ENCODE measurements around the gene QRICH2.
"Not testable (repeated sequence)": the region's sequence is repeated elsewhere in the genome, so short reads cannot be mapped to it uniquely, and the experiment has no call there.

QRICH2 gene

GRCh38 chr17:76350463-76350862 is 42.4 kb upstream of the QRICH2 start:
- Histone ChIP-seq H3K4me1 (ENCODE audit: control insufficient read depth, insufficient read depth, low read length) (no peaks in the 10 kb centered on the region), H3K36me3 (ENCODE audit: control insufficient read depth, insufficient read depth, low read length) (peaks cover 4% of the 10 kb centered on the region), H3K4me3 (ENCODE audit: insufficient read depth, low read depth, low read length) (no peak overlapping the region), H3K9me3 (ENCODE audit: control insufficient read depth, low read length) (no peaks in the 10 kb centered on the region), H3K27ac (ENCODE audit: insufficient read depth, low read depth, low read length, poor library complexity, severe bottlenecking) (no peak overlapping the region), H3K27me3 (ENCODE audit: control insufficient read depth, insufficient read depth, low read length, poor library complexity, severe bottlenecking) (no peaks in the 10 kb centered on the region)
- WGBS, 2 experiments = 96 to 97% methylated on average over 5 of the region's 5 CpGs

DNA sequence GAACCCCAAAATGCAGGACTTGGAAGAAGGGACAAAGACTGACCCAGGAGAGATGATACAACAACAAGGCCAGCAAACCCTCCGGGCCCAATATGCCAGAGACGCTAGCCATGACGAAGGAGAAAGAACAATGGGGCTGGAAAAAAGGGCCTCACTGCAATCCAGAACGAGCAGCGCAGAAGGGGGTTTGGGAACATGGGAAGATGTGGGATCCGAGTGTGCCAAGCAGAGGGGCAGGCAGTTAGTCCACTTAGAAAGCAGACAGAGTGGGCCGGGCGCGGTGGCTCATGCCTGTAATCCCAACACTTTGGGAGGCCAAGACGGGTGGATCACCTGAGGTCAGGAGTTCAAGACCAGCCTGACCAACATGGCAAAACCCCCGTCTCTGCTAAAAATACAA is 38.9 kb upstream of the QRICH2 start:
- H3K4me3 ChIP-seq (ENCODE audit: insufficient read depth, low read depth, low read length); H3K27ac ChIP-seq (ENCODE audit: insufficient read depth, low read depth, low read length, poor library complexity, severe bottlenecking); H3K9me3 ChIP-seq (ENCODE audit: control insufficient read depth, low read length); H3K4me1 ChIP-seq (ENCODE audit: control insufficient read depth, insufficient read depth, low read length); H3K27me3 ChIP-seq (ENCODE audit: control insufficient read depth, insufficient read depth, low read length, poor library complexity, severe bottlenecking): not testable (repeated sequence)
- H3K36me3 ChIP-seq (ENCODE audit: control insufficient read depth, insufficient read depth, low read length) = peaks cover 10% of the 10 kb centered on the region
- 95% methylated on average over 11 of the region's 11 CpGs for WGBS, 2 experiments

DNA sequence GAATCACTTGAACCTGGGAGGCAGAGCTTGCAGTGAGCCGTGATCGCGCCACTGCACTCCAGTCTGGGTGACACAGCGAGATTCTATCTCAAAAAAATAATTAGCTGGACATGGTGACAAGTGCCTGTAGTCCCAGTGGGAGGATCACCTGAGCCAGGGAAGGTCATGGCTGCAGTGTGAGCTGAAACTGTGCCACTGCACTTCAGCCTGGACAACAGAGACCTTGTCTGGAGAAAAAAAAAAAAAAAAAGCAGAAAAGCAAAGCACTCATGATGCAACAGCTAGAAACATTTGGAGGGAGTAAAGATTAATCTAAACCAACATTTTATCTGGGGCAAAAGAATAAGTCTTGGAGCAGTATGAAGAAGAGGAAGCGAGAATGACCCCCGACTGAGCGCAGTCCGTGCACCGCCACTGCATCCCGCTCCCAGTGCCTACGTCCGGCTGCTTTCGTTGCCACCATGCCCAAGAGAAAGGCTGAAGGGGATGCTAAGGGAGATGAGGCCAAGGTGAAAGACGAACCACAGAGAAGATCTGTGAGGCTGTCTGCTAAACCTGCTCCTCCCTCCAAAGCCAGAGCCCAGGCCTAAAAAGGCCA is 37.4 kb upstream of the QRICH2 start:
- Histone ChIP-seq H3K4me1 (ENCODE audit: control insufficient read depth, insufficient read depth, low read length) (no peaks in the 10 kb centered on the region), H3K4me3 (ENCODE audit: insufficient read depth, low read depth, low read length) (no peak overlapping the region), H3K27ac (ENCODE audit: insufficient read depth, low read depth, low read length, poor library complexity, severe bottlenecking) (no peak overlapping the region), H3K27me3 (ENCODE audit: control insufficient read depth, insufficient read depth, low read length, poor library complexity, severe bottlenecking) (no peaks in the 10 kb centered on the region), H3K36me3 (ENCODE audit: control insufficient read depth, insufficient read depth, low read length) (peaks cover 13% of the 10 kb centered on the region), H3K9me3 (ENCODE audit: control insufficient read depth, low read length) (no peaks in the 10 kb centered on the region)
- WGBS, 2 experiments = 93 to 95% methylated on average over 14 of the region's 14 CpGs

DNA sequence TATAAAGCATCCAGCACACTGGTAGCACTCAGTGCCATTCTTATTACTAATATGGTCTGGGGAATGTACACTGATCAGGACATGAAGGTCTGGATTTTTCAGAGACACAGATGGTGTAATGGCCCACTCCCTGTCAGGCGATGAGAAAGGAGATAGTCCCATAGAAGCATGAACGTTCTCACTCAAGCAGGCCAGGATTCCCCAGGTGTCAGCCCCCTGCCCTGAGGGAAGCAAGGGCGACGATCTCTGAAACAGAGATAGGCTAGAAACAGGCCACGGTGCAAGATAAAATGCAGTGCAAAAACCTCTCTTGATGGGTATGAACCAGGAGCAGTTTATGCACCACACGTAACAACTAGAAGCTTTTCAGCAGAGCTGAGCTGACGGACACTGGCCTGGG is 35.0 kb upstream of the QRICH2 start:
- 96 to 97% methylated on average over 7 of the region's 7 CpGs for WGBS, 2 experiments
- Histone ChIP-seq H3K4me3 (ENCODE audit: insufficient read depth, low read depth, low read length) (no peak overlapping the region), H3K9me3 (ENCODE audit: control insufficient read depth, low read length) (no peaks in the 10 kb centered on the region), H3K27me3 (ENCODE audit: control insufficient read depth, insufficient read depth, low read length, poor library complexity, severe bottlenecking) (no peaks in the 10 kb centered on the region), H3K36me3 (ENCODE audit: control insufficient read depth, insufficient read depth, low read length) (peaks cover 13% of the 10 kb centered on the region), H3K27ac (ENCODE audit: insufficient read depth, low read depth, low read length, poor library complexity, severe bottlenecking) (no peak overlapping the region), H3K4me1 (ENCODE audit: control insufficient read depth, insufficient read depth, low read length) (no peaks in the 10 kb centered on the region)

GRCh38 chr17:76341301-76341700 is 33.2 kb upstream of the QRICH2 start:
- WGBS, 2 experiments = 88 to 93% methylated on average over 6 of the region's 6 CpGs
- H3K9me3 ChIP-seq (ENCODE audit: control insufficient read depth, low read length) = no peaks in the 10 kb centered on the region
- no peaks in the 10 kb centered on the region for H3K4me1 ChIP-seq (ENCODE audit: control insufficient read depth, insufficient read depth, low read length)
- peaks cover 9% of the 10 kb centered on the region for H3K36me3 ChIP-seq (ENCODE audit: control insufficient read depth, insufficient read depth, low read length)
- no peaks in the 10 kb centered on the region for H3K27me3 ChIP-seq (ENCODE audit: control insufficient read depth, insufficient read depth, low read length, poor library complexity, severe bottlenecking)
- no peak overlapping the region for H3K27ac ChIP-seq (ENCODE audit: insufficient read depth, low read depth, low read length, poor library complexity, severe bottlenecking)
- H3K4me3 ChIP-seq (ENCODE audit: insufficient read depth, low read depth, low read length) = no peak overlapping the region

GRCh38 chr17:76337413-76337777 is 29.3 kb upstream of the QRICH2 start:
- Histone ChIP-seq H3K4me3 (ENCODE audit: insufficient read depth, low read depth, low read length) (no peak overlapping the region), H3K27me3 (ENCODE audit: control insufficient read depth, insufficient read depth, low read length, poor library complexity, severe bottlenecking) (no peaks in the 10 kb centered on the region), H3K9me3 (ENCODE audit: control insufficient read depth, low read length) (no peaks in the 10 kb centered on the region), H3K4me1 (ENCODE audit: control insufficient read depth, insufficient read depth, low read length) (no peaks in the 10 kb centered on the region), H3K27ac (ENCODE audit: insufficient read depth, low read depth, low read length, poor library complexity, severe bottlenecking) (no peak overlapping the region), H3K36me3 (ENCODE audit: control insufficient read depth, insufficient read depth, low read length) (peaks cover 7% of the 10 kb centered on the region)
- 91 to 94% methylated on average over 6 of the region's 6 CpGs for WGBS, 2 experiments

DNA sequence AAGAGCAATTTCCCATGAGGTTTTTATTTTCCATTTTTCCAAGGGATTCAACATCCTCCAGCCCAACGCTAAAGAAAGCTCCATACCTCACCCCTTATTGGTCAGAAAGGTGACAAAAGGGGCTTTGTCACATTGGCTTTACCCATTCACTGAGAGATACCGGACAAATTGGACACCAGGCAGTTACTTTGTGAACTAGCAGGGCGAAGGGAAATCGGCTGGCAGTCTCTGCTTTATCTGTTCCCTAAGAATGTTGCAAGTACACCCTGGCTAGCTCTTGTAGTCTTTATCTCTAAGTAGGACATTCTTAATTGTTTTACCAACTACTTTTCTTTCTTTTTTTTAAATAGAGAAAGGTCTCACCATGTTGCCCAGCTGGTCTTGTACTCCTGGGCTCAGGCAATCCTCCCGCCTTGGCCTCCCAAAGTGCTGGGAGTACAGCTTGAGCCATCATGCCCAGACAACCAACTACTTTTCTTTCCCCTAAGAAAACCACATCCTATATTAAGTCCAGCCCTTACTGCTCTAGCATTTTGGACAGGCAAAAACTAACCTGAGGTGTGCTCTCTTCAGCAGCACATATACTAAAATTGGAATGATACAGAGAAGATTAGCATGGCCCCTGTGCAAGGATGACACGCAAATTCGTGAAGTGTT is 28.8 kb upstream of the QRICH2 start:
- Histone ChIP-seq H3K4me1 (ENCODE audit: control insufficient read depth, insufficient read depth, low read length) (no peaks in the 10 kb centered on the region), H3K4me3 (ENCODE audit: insufficient read depth, low read depth, low read length) (no peak overlapping the region), H3K36me3 (ENCODE audit: control insufficient read depth, insufficient read depth, low read length) (peaks cover 2% of the 10 kb centered on the region), H3K27me3 (ENCODE audit: control insufficient read depth, insufficient read depth, low read length, poor library complexity, severe bottlenecking) (no peaks in the 10 kb centered on the region), H3K9me3 (ENCODE audit: control insufficient read depth, low read length) (no peaks in the 10 kb centered on the region), H3K27ac (ENCODE audit: insufficient read depth, low read depth, low read length, poor library complexity, severe bottlenecking) (peak overlapping the region; percentile 36)
- WGBS, 2 experiments = 93 to 96% methylated on average over 7 of the region's 7 CpGs

GRCh38 chr17:76335716-76336381 is 27.8 kb upstream of the QRICH2 start:
- H3K4me3 ChIP-seq (ENCODE audit: insufficient read depth, low read depth, low read length) = no peak overlapping the region
- H3K27me3 ChIP-seq (ENCODE audit: control insufficient read depth, insufficient read depth, low read length, poor library complexity, severe bottlenecking) = no peaks in the 10 kb centered on the region
- no peak overlapping the region for H3K27ac ChIP-seq (ENCODE audit: insufficient read depth, low read depth, low read length, poor library complexity, severe bottlenecking)
- H3K4me1 ChIP-seq (ENCODE audit: control insufficient read depth, insufficient read depth, low read length) = no peaks in the 10 kb centered on the region
- no peaks in the 10 kb centered on the region for H3K9me3 ChIP-seq (ENCODE audit: control insufficient read depth, low read length)
- WGBS, 2 experiments = 92 to 94% methylated on average over 9 of the region's 9 CpGs
- H3K36me3 ChIP-seq (ENCODE audit: control insufficient read depth, insufficient read depth, low read length) = peaks cover 3% of the 10 kb centered on the region

- Histone ChIP-seq H3K9me3 (ENCODE audit: control insufficient read depth, low read length) (no peaks in the 10 kb centered on the region), H3K4me1 (ENCODE audit: control insufficient read depth, insufficient read depth, low read length) (no peaks in the 10 kb centered on the region), H3K27ac (ENCODE audit: insufficient read depth, low read depth, low read length, poor library complexity, severe bottlenecking) (no peak overlapping the region), H3K36me3 (ENCODE audit: control insufficient read depth, insufficient read depth, low read length) (peaks cover 3% of the 10 kb centered on the region), H3K4me3 (ENCODE audit: insufficient read depth, low read depth, low read length) (no peak overlapping the region), H3K27me3 (ENCODE audit: control insufficient read depth, insufficient read depth, low read length, poor library complexity, severe bottlenecking) (no peaks in the 10 kb centered on the region)
- 85 to 86% methylated on average over 11 of the region's 11 CpGs for WGBS, 2 experiments
Measured at GRCh38 chr17:76333673-76334505, 25.8 kb upstream of the QRICH2 start.

- Histone ChIP-seq H3K4me3 (ENCODE audit: insufficient read depth, low read depth, low read length) (no peak overlapping the region), H3K4me1 (ENCODE audit: control insufficient read depth, insufficient read depth, low read length) (no peaks in the 10 kb centered on the region), H3K36me3 (ENCODE audit: control insufficient read depth, insufficient read depth, low read length) (peaks cover 3% of the 10 kb centered on the region), H3K27me3 (ENCODE audit: control insufficient read depth, insufficient read depth, low read length, poor library complexity, severe bottlenecking) (no peaks in the 10 kb centered on the region), H3K27ac (ENCODE audit: insufficient read depth, low read depth, low read length, poor library complexity, severe bottlenecking) (no peak overlapping the region), H3K9me3 (ENCODE audit: control insufficient read depth, low read length) (no peaks in the 10 kb centered on the region)
- WGBS, 2 experiments = 93 to 100% methylated on average over 2 of the region's 2 CpGs
Measured at GRCh38 chr17:76331083-76331482, 23.0 kb upstream of the QRICH2 start.

Data from ectodermal cell (in vitro differentiated cells).